Measurements from ENCODE around the gene ADCYAP1R1.

- TF ChIP-seq, protein P1, sequence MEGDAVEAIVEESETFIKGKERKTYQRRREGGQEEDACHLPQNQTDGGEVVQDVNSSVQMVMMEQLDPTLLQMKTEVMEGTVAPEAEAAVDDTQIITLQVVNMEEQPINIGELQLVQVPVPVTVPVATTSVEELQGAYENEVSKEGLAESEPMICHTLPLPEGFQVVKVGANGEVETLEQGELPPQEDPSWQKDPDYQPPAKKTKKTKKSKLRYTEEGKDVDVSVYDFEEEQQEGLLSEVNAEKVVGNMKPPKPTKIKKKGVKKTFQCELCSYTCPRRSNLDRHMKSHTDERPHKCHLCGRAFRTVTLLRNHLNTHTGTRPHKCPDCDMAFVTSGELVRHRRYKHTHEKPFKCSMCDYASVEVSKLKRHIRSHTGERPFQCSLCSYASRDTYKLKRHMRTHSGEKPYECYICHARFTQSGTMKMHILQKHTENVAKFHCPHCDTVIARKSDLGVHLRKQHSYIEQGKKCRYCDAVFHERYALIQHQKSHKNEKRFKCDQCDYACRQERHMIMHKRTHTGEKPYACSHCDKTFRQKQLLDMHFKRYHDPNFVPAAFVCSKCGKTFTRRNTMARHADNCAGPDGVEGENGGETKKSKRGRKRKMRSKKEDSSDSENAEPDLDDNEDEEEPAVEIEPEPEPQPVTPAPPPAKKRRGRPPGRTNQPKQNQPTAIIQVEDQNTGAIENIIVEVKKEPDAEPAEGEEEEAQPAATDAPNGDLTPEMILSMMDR (IDR thresholded peaks at IDR 0.05; ENCODE audit: borderline replicate concordance, extremely low read depth, low read length, poor library complexity, severe bottlenecking) = peak; percentile 7
- TF ChIP-seq EZH2 (IDR thresholded peaks at IDR 0.05; ENCODE audit: borderline replicate concordance, low read depth, low read length, severe bottlenecking) = no peak
Measured at GRCh38 chr7:31056775-31057346, 4.8 kb downstream of the ADCYAP1R1 start.
